Kasumi-1 (cell line): ENCODE data around the gene ISG20L2.

ENCODE experiments used
- DNase-seq, 2 experiments: peaks; one replicate each; lab custom pipeline; 2025; lab: John Stamatoyannopoulos, UW

The ISG20L2 gene

GRCh38 chr1:156740741-156741480, 12.3 kb upstream of the ISG20L2 start, which contains the start of gene MRPL24:
MRPL24 (minus strand) TSS chr1:156741088; CDS start chr1:156738704, 2,384 bp downstream.
- DNase-seq = peak; percentile 99

GRCh38 chr1:156740237-156740740, 11.7 kb upstream of the ISG20L2 start:
- DNase-seq = no peak

- DNase-seq = no peak
These were observed 10.3 kb upstream of the ISG20L2 start for GRCh38 chr1:156738916-156739315.

- DNase-seq = no peak
These were observed 9.8 kb upstream of the ISG20L2 start for GRCh38 chr1:156738407-156738806.

- no peak for DNase-seq
These were observed 5.5 kb upstream of the ISG20L2 start for GRCh38 chr1:156733989-156734584.

- DNase-seq = peak; percentile 80 to 82
These were observed 504 bp downstream of the ISG20L2 start, which contains the start of gene METTL25B for GRCh38 chr1:156727926-156728598. METTL25B (plus strand) TSS chr1:156728469; CDS start chr1:156729105, 636 bp downstream.

- DNase-seq = peak in 1 of 2 experiments; percentile 17
These were observed 1.1 kb downstream of the ISG20L2 start for GRCh38 chr1:156727492-156727891.

GRCh38 chr1:156726549-156727226, 1.9 kb downstream of the ISG20L2 start:
- peak; percentile 82 to 86 for DNase-seq

- DNase-seq = peak; percentile 89 to 92
These were observed 2.8 kb downstream of the ISG20L2 start for GRCh38 chr1:156725683-156726280.

GRCh38 chr1:156721535-156721934, 7.0 kb downstream of the ISG20L2 start:
- no peak for DNase-seq

GRCh38 chr1:156721131-156721530, 7.4 kb downstream of the ISG20L2 start:
- DNase-seq = no peak

GRCh38 chr1:156717351-156717750, 11.2 kb downstream of the ISG20L2 start:
- no peak for DNase-seq

GRCh38 chr1:156714830-156715229, 13.7 kb downstream of the ISG20L2 start:
- no peak for DNase-seq

GRCh38 chr1:156712626-156713025, 15.9 kb downstream of the ISG20L2 start:
- DNase-seq = no peak

- DNase-seq = no peak
These were observed 17.4 kb downstream of the ISG20L2 start for GRCh38 chr1:156711011-156711817.

GRCh38 chr1:156709757-156710489, 18.6 kb downstream of the ISG20L2 start:
- no peak for DNase-seq

- DNase-seq = no peak
These were observed 19.5 kb downstream of the ISG20L2 start for GRCh38 chr1:156709031-156709430.

- DNase-seq = no peak
These were observed 20.3 kb downstream of the ISG20L2 start for GRCh38 chr1:156708218-156708661.

GRCh38 chr1:156707417-156708217, 20.9 kb downstream of the ISG20L2 start:
- DNase-seq = no peak
